Calu3 (cell line): ENCODE measurements around the gene TMEM237. TPM values are rescaled to one million over a fixed set of nuclear protein-coding genes. Genes with fewer than 3 reads are reported as not detected.

Source experiments
- BruUV-seq: library from RNA; stranded (reverse); fragments of 400-500 nt; replicated peaks from 2 replicates; lab custom pipeline; 2021; lab: Mats Ljungman, UMichigan
- CTCF ChIA-PET: fragments of 300-600 bp; sonication (Branson Sonifier 250); formaldehyde crosslinking; loops from one replicate; lab custom pipeline; 2022; ENCODE audit warnings: antibody characterized with exemption; lab: Charles Lee
- DNase-seq: peaks from one replicate; pipeline ENCODE4 v3.0.0; 2022
- H3K27ac Mint-ChIP-seq: one replicate; pipeline ENCODE4 v1.8.0; 2022; ENCODE audit warnings: mixed read lengths; ENCODE audit not compliant: unreplicated experiment
- H3K27me3 Mint-ChIP-seq: one replicate; pipeline ENCODE4 v1.8.0; 2022; ENCODE audit warnings: mixed read lengths; ENCODE audit not compliant: unreplicated experiment
- H3K36me3 Mint-ChIP-seq: one replicate; pipeline ENCODE4 v1.8.0; 2022; ENCODE audit warnings: mild to moderate bottlenecking, moderate library complexity, mixed read lengths; ENCODE audit not compliant: insufficient read depth, unreplicated experiment
- H3K4me1 Mint-ChIP-seq: one replicate; pipeline ENCODE4 v1.8.0; 2022; ENCODE audit warnings: mild to moderate bottlenecking, low read depth, mixed read lengths; ENCODE audit not compliant: unreplicated experiment
- H3K4me3 Mint-ChIP-seq: one replicate; pipeline ENCODE4 v1.8.0; 2022; ENCODE audit warnings: mild to moderate bottlenecking, low read depth, moderate library complexity, mixed read lengths; ENCODE audit not compliant: unreplicated experiment
- H3K9me3 Mint-ChIP-seq: one replicate; pipeline ENCODE4 v1.8.0; 2022; ENCODE audit warnings: low read depth, mixed read lengths; ENCODE audit not compliant: unreplicated experiment
- CTCF ChIP-seq: fragments of 200-600 bp; IDR thresholded peaks from one replicate; pipeline ENCODE4 v1.8.0; 2022; ENCODE audit warnings: antibody characterized with exemption; ENCODE audit not compliant: unreplicated experiment
- intact Hi-C: fragments of 100-400 bp; cut with micrococcal nuclease; formaldehyde crosslinking; loops from one replicate; pipeline ENCODE4 v1.10.0; 2022; ENCODE audit not compliant: unreplicated experiment
- total RNA-seq: library from RNA; stranded (reverse); gene quantifications from 2 replicates; pipeline ENCODE4 v1.2.3, GENCODE V29; 2022

The TMEM237 gene
- total RNA-seq, 1 experiment from 2014 or later: 27.1 TPM

GRCh38 chr2:201622306-201622970 lies 20.9 kb downstream of the TMEM237 start:
- TF ChIP-seq CTCF: no peak
- Mint-ChIP-seq H3K36me3 (peaks cover 5% of the 10 kb centered on the region), H3K9me3 (no peaks in the 10 kb centered on the region), H3K4me1 (no peaks in the 10 kb centered on the region), H3K27me3 (no peaks in the 10 kb centered on the region), H3K27ac (no peak overlapping the region), H3K4me3 (no peak overlapping the region)
- DNase-seq: no peak
- BruUV-seq: no TSS peak
- intact Hi-C loops: no loop called here
- CTCF ChIA-PET: no interaction called here

GRCh38 chr2:201621293-201621999 lies 21.9 kb downstream of the TMEM237 start:
- Mint-ChIP-seq H3K27ac (no peak overlapping the region), H3K4me1 (no peaks in the 10 kb centered on the region), H3K4me3 (no peak overlapping the region), H3K27me3 (no peaks in the 10 kb centered on the region), H3K9me3 (no peaks in the 10 kb centered on the region), H3K36me3 (peaks cover 1% of the 10 kb centered on the region)
- DNase-seq: no peak
- intact Hi-C loops: no loop called here
- CTCF ChIA-PET: no interaction called here
- no peak for TF ChIP-seq CTCF
- no TSS peak for BruUV-seq

- CTCF ChIA-PET: no interaction called here
- no peaks in the 10 kb centered on the region for H3K36me3 Mint-ChIP-seq
- TF ChIP-seq CTCF: no peak
- no peaks in the 10 kb centered on the region for H3K9me3 Mint-ChIP-seq
- H3K4me1 Mint-ChIP-seq: no peaks in the 10 kb centered on the region
- DNase-seq: no peak
- intact Hi-C loops: no loop called here
- no peak overlapping the region for H3K27ac Mint-ChIP-seq
- no peak overlapping the region for H3K4me3 Mint-ChIP-seq
- no TSS peak for BruUV-seq
- peaks cover 13% of the 10 kb centered on the region for H3K27me3 Mint-ChIP-seq
These were observed 24.3 kb downstream of the TMEM237 start for GRCh38 chr2:201618744-201619662.

- no peaks in the 10 kb centered on the region for H3K4me1 Mint-ChIP-seq
- no peak overlapping the region for H3K4me3 Mint-ChIP-seq
- no peak for TF ChIP-seq CTCF
- no peak overlapping the region for H3K27ac Mint-ChIP-seq
- intact Hi-C loops: no loop called here
- no peak for DNase-seq
- H3K36me3 Mint-ChIP-seq: no peaks in the 10 kb centered on the region
- H3K9me3 Mint-ChIP-seq: no peaks in the 10 kb centered on the region
- no TSS peak for BruUV-seq
- H3K27me3 Mint-ChIP-seq: peaks cover 21% of the 10 kb centered on the region
- CTCF ChIA-PET: no interaction called here
These were observed 35.3 kb downstream of the TMEM237 start for GRCh38 chr2:201608021-201608420.
